Dendritic cell treated with granulocyte-macrophage colony-stimulating factor and Interleukin-4, amounts not matched to agents 40 ng/mL and 50 ng/mL, for 4 days (primary cell): ENCODE results near the gene BMF.
"Not testable (repeated sequence)": the region's sequence is repeated elsewhere in the genome, so short reads cannot be mapped to it uniquely, and the experiment has no call there.

Experiments
- H3K27ac Mint-ChIP-seq: one replicate; pipeline ENCODE4 v1.8.0; 2022; ENCODE audit warnings: mild to moderate bottlenecking, mixed read lengths
- H3K27me3 Mint-ChIP-seq: one replicate; pipeline ENCODE4 v1.8.0; 2022; ENCODE audit warnings: mild to moderate bottlenecking, mixed read lengths
- H3K36me3 Mint-ChIP-seq: one replicate; pipeline ENCODE4 v1.8.0; 2022; ENCODE audit warnings: low read depth, mixed read lengths
- H3K4me1 Mint-ChIP-seq: one replicate; pipeline ENCODE4 v1.8.0; 2022; ENCODE audit warnings: low read depth, mixed read lengths
- H3K4me3 Mint-ChIP-seq: one replicate; pipeline ENCODE4 v1.8.0; 2022; ENCODE audit warnings: mild to moderate bottlenecking, moderate library complexity, mixed read lengths
- H3K9me3 Mint-ChIP-seq: one replicate; pipeline ENCODE4 v1.8.0; 2022; ENCODE audit warnings: mixed read lengths
- intact Hi-C: fragments of 100-400 bp; cut with micrococcal nuclease; formaldehyde crosslinking; loops from one replicate; pipeline ENCODE4 v1.15.0; 2022

BMF gene

DNA sequence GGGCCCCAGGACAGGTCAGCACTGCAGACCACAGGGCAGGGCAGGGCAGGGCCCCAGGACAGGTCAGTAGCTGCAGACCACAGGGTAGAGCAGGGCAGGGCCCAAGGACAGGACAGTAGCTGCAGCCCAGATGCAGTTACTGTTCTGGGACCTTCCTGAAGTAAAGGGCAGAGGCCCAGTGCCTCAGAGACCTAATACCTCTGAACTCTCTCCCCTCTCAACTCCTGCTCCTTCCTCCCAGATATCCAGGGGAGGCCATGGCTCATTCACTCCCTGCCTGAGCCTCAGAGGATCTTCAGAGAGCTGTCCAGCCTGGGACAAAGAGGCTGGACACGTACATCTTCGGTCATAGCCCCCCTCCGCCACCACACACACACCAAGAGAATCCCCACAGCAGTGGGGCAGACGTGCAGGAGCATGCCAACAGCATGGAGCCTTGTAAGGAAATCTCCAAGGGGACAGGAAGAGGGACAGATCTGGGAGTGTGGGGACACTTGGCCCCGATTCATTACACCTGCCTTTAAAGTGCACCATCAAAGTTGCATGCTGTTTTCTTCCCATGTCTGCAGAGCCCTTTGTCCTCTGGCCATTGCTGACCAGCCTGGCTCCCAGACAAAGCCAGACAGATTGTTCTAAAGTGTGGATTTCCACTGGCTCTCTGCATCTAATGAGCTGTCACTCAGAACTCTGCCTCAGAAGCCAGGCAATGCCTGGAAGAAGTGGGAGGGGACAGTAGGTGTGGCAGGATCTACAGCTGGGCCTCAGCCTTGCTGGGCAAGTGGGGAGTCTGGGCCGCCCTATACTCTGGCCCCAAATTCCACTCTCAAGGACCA is 28.0 kb upstream of the BMF start:
- Mint-ChIP-seq H3K27ac (peak overlapping the region; percentile 35), H3K27me3 (peaks cover 1% of the 10 kb centered on the region), H3K9me3 (no peaks in the 10 kb centered on the region), H3K4me3 (no peak overlapping the region), H3K36me3 (no peaks in the 10 kb centered on the region), H3K4me1 (no peaks in the 10 kb centered on the region)
- intact Hi-C loops, result no loop called here

DNA sequence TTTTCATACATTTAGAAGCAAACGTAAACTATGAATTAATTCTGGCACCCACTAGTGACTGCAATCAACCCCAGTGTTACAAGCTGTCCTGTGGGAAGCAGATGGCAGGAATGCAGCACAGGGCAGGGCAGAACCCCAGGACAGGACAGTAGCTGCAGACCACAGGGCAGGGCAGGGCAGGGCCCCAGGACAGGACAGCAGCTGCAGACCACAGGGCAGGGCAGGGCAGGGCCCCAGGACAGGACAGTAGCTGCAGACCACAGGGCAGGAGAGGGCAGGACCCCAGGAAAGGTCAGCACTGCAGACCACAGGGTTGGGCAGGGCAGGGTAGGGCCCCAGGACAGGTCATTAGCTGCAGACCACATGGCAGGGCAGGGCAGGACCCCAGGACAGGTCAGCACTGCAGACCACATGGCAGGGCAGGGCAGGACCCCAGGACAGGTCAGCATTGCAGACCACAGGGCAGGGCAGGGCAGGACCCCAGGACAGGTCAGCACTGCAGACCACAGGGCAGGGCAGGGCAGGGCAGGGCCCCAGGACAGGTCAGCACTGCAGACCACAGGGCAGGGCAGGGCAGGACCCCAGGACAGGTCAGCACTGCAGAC is 27.3 kb upstream of the BMF start:
- H3K27ac Mint-ChIP-seq, intact Hi-C loops, H3K4me1 Mint-ChIP-seq, H3K27me3 Mint-ChIP-seq, H3K36me3 Mint-ChIP-seq, H3K4me3 Mint-ChIP-seq, H3K9me3 Mint-ChIP-seq: not testable (repeated sequence)

DNA sequence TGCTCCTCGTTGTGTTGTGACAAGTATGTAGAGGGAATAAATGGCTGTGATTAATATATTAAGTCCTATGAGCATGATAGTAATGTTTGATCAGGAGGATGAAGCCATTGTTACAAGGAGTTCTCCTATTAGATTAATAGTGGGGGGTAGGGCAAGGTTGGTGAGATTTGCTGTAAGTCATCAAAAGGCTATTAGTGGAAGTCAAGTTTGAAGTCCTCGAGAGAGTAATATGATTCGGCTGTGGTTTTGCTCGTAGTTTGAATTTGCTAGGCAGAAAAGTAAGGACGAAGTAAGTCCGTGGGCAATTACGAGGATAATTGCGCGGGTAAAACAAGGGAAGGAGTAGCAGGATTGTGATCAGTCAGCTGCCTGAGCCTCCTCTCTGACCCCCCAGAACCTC is 26.2 kb upstream of the BMF start:
- intact Hi-C loops, result no loop called here
- Mint-ChIP-seq H3K36me3 (no peaks in the 10 kb centered on the region), H3K4me1 (no peaks in the 10 kb centered on the region), H3K27ac (no peak overlapping the region), H3K4me3 (no peak overlapping the region), H3K27me3 (peaks cover 1% of the 10 kb centered on the region), H3K9me3 (no peaks in the 10 kb centered on the region)

DNA sequence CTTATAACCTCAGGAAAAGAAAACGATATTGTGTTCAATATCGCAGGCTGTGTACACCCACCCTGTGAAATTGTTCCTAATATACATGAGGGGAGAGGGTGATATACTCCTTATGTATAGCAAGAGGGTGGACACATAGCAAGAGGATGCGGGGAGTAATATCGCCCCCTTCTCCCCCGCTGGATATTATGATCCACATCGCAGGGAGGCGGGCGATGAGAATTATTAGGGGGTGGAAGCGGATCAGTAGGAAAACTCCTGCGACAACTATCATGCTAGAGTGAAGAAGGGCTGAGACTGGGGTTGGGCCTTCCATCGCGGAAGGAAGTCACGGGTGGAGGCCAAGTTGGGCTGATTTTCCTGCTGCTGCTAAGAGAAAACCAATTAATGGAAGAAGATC is 24.9 kb upstream of the BMF start:
- Mint-ChIP-seq H3K9me3 (no peaks in the 10 kb centered on the region), H3K4me1 (no peaks in the 10 kb centered on the region), H3K27ac (no peak overlapping the region), H3K36me3 (no peaks in the 10 kb centered on the region), H3K27me3 (peaks cover 5% of the 10 kb centered on the region), H3K4me3 (no peak overlapping the region)
- intact Hi-C loops, result no loop called here

DNA sequence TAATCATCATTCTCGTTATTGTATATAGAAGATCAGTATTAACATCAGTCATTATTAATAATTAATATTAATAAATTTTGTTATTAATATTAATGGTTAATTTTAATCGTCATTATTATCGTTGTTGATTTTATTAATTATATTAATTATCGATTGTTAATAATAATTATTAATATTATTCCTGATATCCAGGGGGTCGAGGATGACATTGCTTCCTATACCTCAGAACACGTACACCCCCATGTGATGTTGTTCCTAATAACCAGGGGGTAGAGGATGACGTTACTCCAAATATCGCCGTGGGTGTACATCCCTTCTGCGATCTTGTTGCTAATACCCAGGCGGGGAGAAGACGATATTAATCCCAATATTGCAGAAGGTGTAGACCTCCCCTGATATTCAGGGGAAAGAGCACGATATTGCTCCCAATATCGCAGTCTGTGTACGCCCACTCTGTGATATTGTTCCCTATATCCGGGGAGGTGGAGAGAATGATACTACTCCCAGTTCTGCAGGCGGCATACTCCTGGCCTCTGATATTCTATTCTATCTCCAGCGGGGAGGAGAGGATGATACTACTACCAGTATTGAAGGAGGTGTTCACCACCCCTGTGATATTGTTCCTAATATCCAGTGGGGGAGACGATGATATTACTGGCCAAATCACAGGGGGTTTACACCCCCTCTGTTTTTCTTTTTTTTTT is 22.3 kb upstream of the BMF start:
- H3K9me3 Mint-ChIP-seq, result no peaks in the 10 kb centered on the region

DNA sequence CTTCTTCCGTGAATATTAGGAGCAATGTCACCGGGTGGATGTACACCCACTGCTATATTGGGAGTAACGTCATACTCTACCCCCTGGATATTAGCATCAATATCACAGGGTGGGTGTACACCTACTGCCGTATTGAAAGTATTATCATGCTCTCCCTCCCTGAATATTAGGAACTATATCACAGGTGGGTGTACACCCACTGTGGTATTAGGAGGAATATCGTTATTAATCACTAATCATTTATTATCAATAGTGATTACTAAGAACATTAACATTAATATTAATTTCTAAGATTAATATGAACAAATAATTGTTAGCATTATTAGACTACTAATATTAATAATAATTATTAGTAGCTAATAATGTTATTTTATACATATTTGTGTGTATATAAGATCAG is 21.4 kb upstream of the BMF start:
- no peak overlapping the region for H3K4me3 Mint-ChIP-seq
- H3K27ac Mint-ChIP-seq, result no peak overlapping the region
- peaks cover 5% of the 10 kb centered on the region for H3K27me3 Mint-ChIP-seq

More for the DNA sequence above, 22.3 kb upstream of the BMF start:
- no peaks in the 10 kb centered on the region for H3K36me3 Mint-ChIP-seq
- no peaks in the 10 kb centered on the region for H3K4me1 Mint-ChIP-seq
- intact Hi-C loops, result no loop called here
- no peak overlapping the region for H3K4me3 Mint-ChIP-seq
- no peak overlapping the region for H3K27ac Mint-ChIP-seq
- H3K27me3 Mint-ChIP-seq, result peaks cover 5% of the 10 kb centered on the region

DNA sequence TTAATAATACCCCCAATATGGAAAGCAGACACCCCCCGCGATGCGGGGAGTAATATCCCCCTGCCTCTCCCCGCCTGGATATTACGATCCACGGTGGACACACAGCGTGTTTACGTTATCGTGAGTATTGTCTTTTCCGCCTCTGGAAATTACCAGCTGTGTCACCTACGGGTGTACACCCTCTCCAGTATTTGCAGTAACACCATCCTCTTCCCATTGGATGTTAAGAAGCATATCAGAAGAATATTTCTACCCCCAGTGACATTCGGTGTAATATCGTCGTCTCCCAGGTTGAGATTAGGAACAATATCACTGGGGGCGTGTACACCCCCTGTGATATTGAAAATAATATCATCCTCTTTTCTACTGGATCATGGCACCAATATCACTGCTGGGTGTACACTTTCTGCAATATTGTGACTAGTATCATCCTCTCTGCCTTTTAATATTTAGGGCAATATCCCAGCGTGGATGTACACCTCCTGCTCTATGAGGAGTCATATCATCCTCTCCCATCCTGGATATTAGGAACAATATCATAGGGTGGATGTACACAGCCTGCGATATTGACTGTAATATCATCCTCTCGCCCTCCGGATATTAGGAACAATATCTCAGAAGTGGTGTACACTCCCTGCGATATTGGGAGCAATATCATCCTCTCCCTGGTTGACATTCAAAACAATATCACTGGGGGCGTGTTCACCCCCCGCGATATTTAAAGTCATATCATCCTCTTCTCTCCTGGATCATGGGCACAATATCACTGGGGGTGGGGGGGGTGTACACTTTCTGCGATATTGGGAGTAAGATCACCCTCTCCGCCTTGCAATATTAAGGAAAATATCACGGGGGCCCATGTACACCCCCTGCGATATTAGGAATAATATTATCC is 20.3 kb upstream of the BMF start:
- Mint-ChIP-seq H3K36me3 (no peaks in the 10 kb centered on the region), H3K27ac (no peak overlapping the region), H3K27me3 (peaks cover 5% of the 10 kb centered on the region), H3K9me3 (no peaks in the 10 kb centered on the region), H3K4me1 (peaks cover 8% of the 10 kb centered on the region), H3K4me3 (no peak overlapping the region)
- intact Hi-C loops, result no loop called here

More for the DNA sequence above, 21.4 kb upstream of the BMF start:
- Mint-ChIP-seq H3K36me3 (no peaks in the 10 kb centered on the region), H3K9me3 (no peaks in the 10 kb centered on the region), H3K4me1 (no peaks in the 10 kb centered on the region)
- intact Hi-C loops, result no loop called here

DNA sequence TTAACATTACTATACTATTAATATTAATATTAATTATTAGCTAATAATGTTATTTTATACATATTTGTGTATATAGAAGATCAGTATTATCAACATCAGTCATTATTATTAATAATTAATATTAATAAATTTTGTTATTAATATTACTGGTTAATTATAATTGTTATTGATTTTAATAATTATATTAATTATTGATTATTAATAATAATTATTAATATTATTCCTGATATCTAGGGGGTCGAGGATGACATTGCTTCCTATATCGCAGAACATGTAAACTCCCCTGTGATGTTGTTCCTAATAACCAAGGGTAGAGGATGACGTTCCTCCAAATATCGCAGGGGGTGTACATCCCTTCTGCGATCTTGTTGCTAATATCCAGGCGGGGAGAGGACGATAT is 17.3 kb upstream of the BMF start:
- Mint-ChIP-seq H3K36me3 (no peaks in the 10 kb centered on the region), H3K27ac (no peak overlapping the region), H3K9me3 (no peaks in the 10 kb centered on the region), H3K4me3 (no peak overlapping the region), H3K27me3 (peaks cover 4% of the 10 kb centered on the region), H3K4me1 (peaks cover 29% of the 10 kb centered on the region)
- intact Hi-C loops, result no loop called here

DNA sequence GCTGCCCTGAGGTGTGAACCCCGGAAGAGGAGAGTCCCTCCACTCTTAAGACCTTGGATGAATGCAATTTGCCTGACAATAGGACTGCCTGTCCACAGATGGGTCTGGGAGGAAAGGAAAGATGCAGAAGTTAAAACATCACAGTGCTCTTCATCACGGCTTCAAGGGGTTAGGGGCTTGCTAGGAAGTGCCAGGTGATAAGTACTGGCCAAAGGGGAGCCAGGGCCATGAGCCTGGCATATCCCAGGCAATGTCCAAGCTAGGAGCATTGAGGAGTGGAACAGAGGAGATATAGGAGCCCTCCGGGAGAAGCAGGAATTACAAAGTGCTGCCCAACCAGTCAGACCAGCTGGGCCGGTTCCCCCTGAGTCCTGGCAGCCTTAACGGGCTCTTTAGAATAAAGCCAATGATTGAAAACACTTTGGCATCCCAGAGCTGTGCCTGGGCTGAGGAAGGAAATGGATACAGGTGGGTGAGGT is 16.2 kb upstream of the BMF start:
- intact Hi-C loops, H3K27me3 Mint-ChIP-seq, H3K4me3 Mint-ChIP-seq, H3K9me3 Mint-ChIP-seq, H3K36me3 Mint-ChIP-seq: not testable (repeated sequence)
- Mint-ChIP-seq H3K27ac (peak overlapping the region; percentile 40), H3K4me1 (peaks cover 34% of the 10 kb centered on the region)

DNA sequence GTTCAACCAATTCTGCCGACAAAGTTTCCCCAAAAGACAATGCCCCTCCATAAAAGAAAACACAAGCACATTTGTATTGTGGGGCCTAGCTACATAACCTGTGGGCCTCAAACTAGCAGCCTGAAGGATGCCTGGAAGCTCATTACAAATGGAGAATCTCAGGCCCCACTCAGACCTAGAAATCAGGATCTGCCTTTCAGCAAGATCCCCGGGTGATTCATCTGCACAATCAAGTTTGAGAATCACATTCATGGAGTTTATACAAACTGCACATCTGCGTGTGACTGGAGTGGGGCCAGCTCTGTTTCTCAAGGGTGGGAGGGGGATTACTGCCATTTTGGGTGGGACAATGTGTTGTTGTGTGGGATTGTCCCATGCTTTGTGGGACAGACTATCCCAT is 15.7 kb upstream of the BMF start:
- H3K27ac Mint-ChIP-seq, result peak overlapping the region; percentile 40
- intact Hi-C loops, H3K4me3 Mint-ChIP-seq, H3K36me3 Mint-ChIP-seq, H3K27me3 Mint-ChIP-seq, H3K9me3 Mint-ChIP-seq: not testable (repeated sequence)
- H3K4me1 Mint-ChIP-seq, result peaks cover 34% of the 10 kb centered on the region

DNA sequence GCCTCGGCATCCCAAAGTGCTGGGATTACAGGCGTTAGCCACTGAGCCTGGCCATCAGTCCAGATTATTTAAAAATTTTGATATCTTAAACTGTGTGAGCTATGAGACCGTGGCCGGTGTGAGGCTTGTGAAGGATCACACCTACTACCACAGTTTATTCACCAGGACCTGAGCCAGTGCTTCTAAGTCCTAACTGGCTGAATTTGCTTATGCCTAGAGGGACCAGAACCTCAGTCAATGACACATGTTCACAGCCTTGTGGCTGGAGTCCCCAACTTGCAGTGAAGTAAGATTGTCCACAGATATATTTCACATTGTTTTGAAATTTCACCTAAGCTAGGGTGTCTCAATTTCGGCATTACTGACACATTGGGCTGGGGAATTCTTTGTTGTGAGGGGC is 15.2 kb upstream of the BMF start:
- H3K9me3 Mint-ChIP-seq, H3K4me3 Mint-ChIP-seq, H3K27me3 Mint-ChIP-seq, H3K36me3 Mint-ChIP-seq, intact Hi-C loops: not testable (repeated sequence)
- Mint-ChIP-seq H3K4me1 (peaks cover 36% of the 10 kb centered on the region), H3K27ac (peak overlapping the region; percentile 80)

DNA sequence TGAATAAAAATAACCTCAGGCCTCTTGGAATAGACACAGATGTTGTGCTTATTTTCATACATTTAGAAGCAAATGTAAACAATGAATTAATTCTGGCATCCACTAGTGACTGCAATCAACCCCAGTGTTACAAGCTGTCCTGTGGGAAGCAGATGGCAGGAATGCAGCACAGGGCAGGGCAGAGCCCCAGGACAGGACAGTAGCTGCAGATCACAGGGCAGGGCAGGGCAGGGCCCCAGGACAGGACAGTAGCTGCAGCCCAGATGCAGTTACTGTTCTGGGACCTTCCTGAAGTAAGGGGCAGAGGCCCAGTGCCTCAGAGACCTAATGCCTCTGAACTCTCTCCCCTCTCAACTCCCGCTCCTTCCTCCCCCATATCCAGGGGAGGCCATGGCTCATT is 14.3 kb upstream of the BMF start:
- H3K4me3 Mint-ChIP-seq, H3K36me3 Mint-ChIP-seq, H3K27me3 Mint-ChIP-seq, H3K9me3 Mint-ChIP-seq, intact Hi-C loops: not testable (repeated sequence)
- Mint-ChIP-seq H3K27ac (peak overlapping the region; percentile 80), H3K4me1 (peaks cover 42% of the 10 kb centered on the region)

DNA sequence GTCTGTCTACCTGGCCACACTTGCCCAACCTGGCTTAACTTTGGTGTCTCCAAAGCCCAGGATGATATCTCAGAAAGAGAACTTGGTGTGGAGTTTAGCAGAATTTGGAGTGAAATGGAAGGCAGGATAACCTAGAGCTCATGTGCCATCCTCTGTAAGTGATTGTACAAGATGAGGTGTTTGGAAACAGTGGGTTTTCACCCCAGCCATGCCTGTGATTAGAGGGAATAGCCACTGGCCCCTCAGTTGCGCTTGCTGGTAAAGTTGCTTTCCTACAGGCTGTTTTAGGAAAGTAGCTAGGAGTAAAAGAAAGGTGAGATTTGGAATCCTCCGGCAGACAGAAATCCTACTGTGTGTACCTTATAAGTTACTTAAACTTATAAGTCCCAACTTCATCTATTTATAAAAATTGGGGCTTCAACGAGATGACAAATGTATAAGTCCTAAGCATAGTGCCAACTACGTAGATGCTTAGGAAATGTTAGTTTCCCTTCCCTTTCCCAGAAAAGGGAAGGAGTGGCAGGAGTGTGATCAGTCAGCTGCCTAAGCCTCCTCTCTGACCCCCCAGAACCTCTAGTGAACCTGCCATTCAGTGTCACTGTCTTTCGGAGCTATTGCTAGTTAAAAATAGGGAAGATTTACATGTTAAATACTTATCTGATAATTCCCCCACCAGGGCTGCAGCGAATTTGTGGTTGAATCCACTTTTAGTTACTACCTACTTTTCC is 13.4 kb upstream of the BMF start:
- H3K4me1 Mint-ChIP-seq, result peaks cover 42% of the 10 kb centered on the region
- H3K9me3 Mint-ChIP-seq, result no peaks in the 10 kb centered on the region
- peak overlapping the region; percentile 80 for H3K27ac Mint-ChIP-seq
- no peaks in the 10 kb centered on the region for H3K27me3 Mint-ChIP-seq
- H3K36me3 Mint-ChIP-seq, result no peaks in the 10 kb centered on the region
- H3K4me3 Mint-ChIP-seq, result no peak overlapping the region
- intact Hi-C loops, result no loop called here
